Astrocyte (in vitro differentiated cells and primary cell): ENCODE measurements around the gene UBL3. TPM values are rescaled to one million over a fixed set of nuclear protein-coding genes. Genes with fewer than 3 reads are reported as not detected.
A peak's percentile ranks its signal among the peaks of the same experiment; 100 is the strongest.

Experiments
- DNase-seq: peaks from one replicate; pipeline ENCODE4 v3.0.0-alpha.2; 2010; ENCODE audit warnings: low read depth
- FAIRE-seq: peaks from 2 replicates; lab custom pipeline; 2011; peaks lifted over from hg19 to GRCh38; lab: Jason Lieb, UNC
- H2AFZ ChIP-seq: 2 replicates; pipeline ENCODE4 v1.6.0; 2012; ENCODE audit warnings: low read depth, low read length, inconsistent platforms
- H3K27ac ChIP-seq: 2 replicates; pipeline ENCODE4 v1.5.1; 2011; ENCODE audit warnings: low read depth, low read length, inconsistent platforms
- H3K27me3 ChIP-seq: 2 replicates; pipeline ENCODE4 v1.6.0; 2011; ENCODE audit warnings: low read length, inconsistent platforms; ENCODE audit not compliant: insufficient read depth
- H3K36me3 ChIP-seq: 2 replicates; pipeline ENCODE4 v1.5.1; 2011; ENCODE audit warnings: low read length, inconsistent platforms; ENCODE audit not compliant: insufficient read depth
- H3K4me1 ChIP-seq: 2 replicates; pipeline ENCODE4 v1.5.1; 2011; ENCODE audit warnings: low read length, inconsistent platforms; ENCODE audit not compliant: insufficient read depth
- H3K4me2 ChIP-seq: 2 replicates; pipeline ENCODE4 v1.6.0; 2012; ENCODE audit warnings: low read length, inconsistent platforms
- H3K4me3 ChIP-seq: 2 replicates; pipeline ENCODE4 v1.5.1; 2011; ENCODE audit warnings: low read depth, mild to moderate bottlenecking, low read length, inconsistent platforms; ENCODE audit not compliant: insufficient read depth
- H3K79me2 ChIP-seq: 2 replicates; pipeline ENCODE4 v1.6.0; 2012; ENCODE audit warnings: mild to moderate bottlenecking, low read length, inconsistent platforms; ENCODE audit not compliant: insufficient read depth
- H3K9ac ChIP-seq: 2 replicates; pipeline ENCODE4 v1.6.0; 2012; ENCODE audit warnings: mild to moderate bottlenecking, low read length, inconsistent platforms
- H3K9me3 ChIP-seq: 2 replicates; pipeline ENCODE4 v1.5.1; 2012; ENCODE audit warnings: low read depth, mild to moderate bottlenecking, low read length, inconsistent platforms; ENCODE audit not compliant: insufficient read depth
- H4K20me1 ChIP-seq: 2 replicates; pipeline ENCODE4 v1.6.0; 2012; ENCODE audit warnings: low read length, inconsistent platforms; ENCODE audit not compliant: insufficient read depth
- H3K27ac Mint-ChIP-seq: one replicate; pipeline ENCODE4 v1.8.0; 2021; ENCODE audit warnings: mild to moderate bottlenecking, mixed read lengths; ENCODE audit not compliant: unreplicated experiment
- H3K27me3 Mint-ChIP-seq: one replicate; pipeline ENCODE4 v1.8.0; 2021; ENCODE audit warnings: low read depth, mixed read lengths; ENCODE audit not compliant: unreplicated experiment
- H3K36me3 Mint-ChIP-seq: one replicate; pipeline ENCODE4 v1.8.0; 2021; ENCODE audit warnings: low read depth, mixed read lengths; ENCODE audit not compliant: unreplicated experiment
- H3K4me1 Mint-ChIP-seq: one replicate; pipeline ENCODE4 v1.8.0; 2021; ENCODE audit warnings: low read depth, mixed read lengths; ENCODE audit not compliant: unreplicated experiment
- H3K4me3 Mint-ChIP-seq: one replicate; pipeline ENCODE4 v1.8.0; 2021; ENCODE audit warnings: mild to moderate bottlenecking, moderate library complexity, mixed read lengths; ENCODE audit not compliant: unreplicated experiment
- H3K9me3 Mint-ChIP-seq: one replicate; pipeline ENCODE4 v1.8.0; 2021; ENCODE audit warnings: mild to moderate bottlenecking, mixed read lengths; ENCODE audit not compliant: unreplicated experiment
- CTCF ChIP-seq: IDR thresholded peaks from 2 replicates; pipeline ENCODE4 v1.5.1; 2011; ENCODE audit warnings: low read depth, mild to moderate bottlenecking, inconsistent platforms, low read length, moderate library complexity; ENCODE audit not compliant: insufficient read depth
- EZH2 ChIP-seq: IDR thresholded peaks from 2 replicates; pipeline ENCODE4 v1.6.1; 2012; ENCODE audit warnings: mild to moderate bottlenecking, low read length, inconsistent platforms; ENCODE audit not compliant: insufficient read depth
- total RNA-seq: library from RNA; stranded (reverse); gene quantifications from 2 replicates; pipeline ENCODE4 v1.2.1, GENCODE V29; 2021

UBL3 gene
- total RNA-seq, 1 donor from 2014 or later = 48.5 TPM

- no peak for TF ChIP-seq EZH2
- no peak for TF ChIP-seq CTCF
- no peak overlapping the region for H3K27ac Mint-ChIP-seq
- Histone ChIP-seq H3K27ac (no peak overlapping the region), H4K20me1 (no peaks in the 10 kb centered on the region), H3K79me2 (no peaks in the 10 kb centered on the region), H3K4me2 (peak overlapping the region; percentile 45), H3K9me3 (no peaks in the 10 kb centered on the region), H3K4me3 (no peak overlapping the region), H2AFZ (no peak overlapping the region), H3K36me3 (no peaks in the 10 kb centered on the region), H3K27me3 (no peaks in the 10 kb centered on the region), H3K4me1 (peaks cover 9% of the 10 kb centered on the region), H3K9ac (no peak overlapping the region)
- peak; percentile 60 for DNase-seq
- no peaks in the 10 kb centered on the region for H3K27me3 Mint-ChIP-seq
- H3K36me3 Mint-ChIP-seq = no peaks in the 10 kb centered on the region
- FAIRE-seq = no peak
- H3K9me3 Mint-ChIP-seq = peaks cover 3% of the 10 kb centered on the region
- H3K4me1 Mint-ChIP-seq = peaks cover 18% of the 10 kb centered on the region
- no peak overlapping the region for H3K4me3 Mint-ChIP-seq
Observed at GRCh38 chr13:29754473-29754806, 96.0 kb downstream of the UBL3 start.

- Histone ChIP-seq H3K4me2 (peak overlapping the region; percentile 45), H3K4me3 (no peak overlapping the region), H3K9me3 (no peaks in the 10 kb centered on the region), H3K27ac (no peak overlapping the region), H3K9ac (no peak overlapping the region), H4K20me1 (no peaks in the 10 kb centered on the region), H3K27me3 (no peaks in the 10 kb centered on the region), H3K4me1 (peaks cover 9% of the 10 kb centered on the region), H2AFZ (no peak overlapping the region), H3K79me2 (no peaks in the 10 kb centered on the region), H3K36me3 (no peaks in the 10 kb centered on the region)
- no peaks in the 10 kb centered on the region for H3K27me3 Mint-ChIP-seq
- FAIRE-seq = peak; percentile 9
- peak; percentile 48 for DNase-seq
- H3K4me1 Mint-ChIP-seq = peaks cover 18% of the 10 kb centered on the region
- H3K4me3 Mint-ChIP-seq = no peak overlapping the region
- no peak for TF ChIP-seq CTCF
- H3K27ac Mint-ChIP-seq = peak overlapping the region; percentile 81
- H3K36me3 Mint-ChIP-seq = no peaks in the 10 kb centered on the region
- H3K9me3 Mint-ChIP-seq = peaks cover 3% of the 10 kb centered on the region
Observed at GRCh38 chr13:29753618-29754472, 96.6 kb downstream of the UBL3 start.

GRCh38 chr13:29752175-29752574 is 98.2 kb downstream of the UBL3 start:
- Histone ChIP-seq H3K4me2 (no peak overlapping the region), H3K9me3 (no peaks in the 10 kb centered on the region), H4K20me1 (no peaks in the 10 kb centered on the region), H3K79me2 (no peaks in the 10 kb centered on the region), H3K27me3 (no peaks in the 10 kb centered on the region), H3K4me3 (no peak overlapping the region), H3K36me3 (no peaks in the 10 kb centered on the region), H3K4me1 (peaks cover 9% of the 10 kb centered on the region), H2AFZ (no peak overlapping the region), H3K9ac (no peak overlapping the region), H3K27ac (no peak overlapping the region)
- FAIRE-seq (no peak), DNase-seq (no peak)
- Mint-ChIP-seq H3K36me3 (no peaks in the 10 kb centered on the region), H3K27ac (no peak overlapping the region), H3K4me3 (no peak overlapping the region), H3K4me1 (peaks cover 18% of the 10 kb centered on the region), H3K27me3 (no peaks in the 10 kb centered on the region), H3K9me3 (peaks cover 3% of the 10 kb centered on the region)
- no peak for TF ChIP-seq CTCF
- no peak for TF ChIP-seq EZH2
